GM18951 (cell line): ENCODE results near the gene MANEAL.
"Not testable (repeated sequence)": the region's sequence is repeated elsewhere in the genome, so short reads cannot be mapped to it uniquely, and the experiment has no call there.

Experiments
- POLR2A ChIP-seq: IDR thresholded peaks from 4 replicates; pipeline ENCODE4 v1.6.1; 2011; ENCODE audit warnings: mild to moderate bottlenecking; ENCODE audit not compliant: insufficient read length, insufficient read depth; ENCODE audit errors: extremely low read depth
- in situ Hi-C: fragments of 300-500 bp; cut with MboI; formaldehyde crosslinking; loops from one replicate; pipeline ENCODE4 v1.12.0; 2022; ENCODE audit warnings: low sequenced_read_pairs, mixed read lengths, inconsistent platforms; ENCODE audit not compliant: unreplicated experiment

Gene MANEAL

GRCh38 chr1:37763791-37764413, 29.7 kb upstream of the MANEAL start:
- TF ChIP-seq POLR2A = no peak
- in situ Hi-C loops = no loop called here

GRCh38 chr1:37764414-37764825, 29.2 kb upstream of the MANEAL start:
- no peak for TF ChIP-seq POLR2A
- in situ Hi-C loops = no loop called here

GRCh38 chr1:37764888-37765441, 28.7 kb upstream of the MANEAL start, which contains the start of gene EPHA10:
EPHA10 (minus strand) TSS chr1:37765120; CDS start chr1:37765066, 54 bp downstream.
- in situ Hi-C loops = no loop called here
- TF ChIP-seq POLR2A = no peak

GRCh38 chr1:37765916-37766664, 27.6 kb upstream of the MANEAL start:
- no peak for TF ChIP-seq POLR2A
- in situ Hi-C loops = no loop called here

- no peak for TF ChIP-seq POLR2A
- in situ Hi-C loops = no loop called here
These were observed 26.2 kb upstream of the MANEAL start for GRCh38 chr1:37767488-37767887.

GRCh38 chr1:37771440-37771839, 22.2 kb upstream of the MANEAL start:
- in situ Hi-C loops = not testable (repeated sequence)

GRCh38 chr1:37776946-37777516, 16.6 kb upstream of the MANEAL start:
- TF ChIP-seq POLR2A = no peak

GRCh38 chr1:37778654-37779053, 15.0 kb upstream of the MANEAL start:
- in situ Hi-C loops = no loop called here
- TF ChIP-seq POLR2A = no peak

More at GRCh38 chr1:37776946-37777516, 16.6 kb upstream of the MANEAL start:
- in situ Hi-C loops = no loop called here

GRCh38 chr1:37782491-37782890, 11.2 kb upstream of the MANEAL start:
- no peak for TF ChIP-seq POLR2A
- in situ Hi-C loops = no loop called here

- in situ Hi-C loops = no loop called here
These were observed 532 bp upstream of the MANEAL start for GRCh38 chr1:37792943-37793686.

GRCh38 chr1:37794372-37795339, 1.0 kb downstream of the MANEAL start:
- TF ChIP-seq POLR2A = no peak
- in situ Hi-C loops = no loop called here

More at GRCh38 chr1:37792943-37793686, 532 bp upstream of the MANEAL start:
- no peak for TF ChIP-seq POLR2A
